PC-9 (cell line): ENCODE data around the gene TNS1. TPM values are rescaled to one million over a fixed set of nuclear protein-coding genes. Genes with fewer than 3 reads are reported as not detected.
A peak's percentile ranks its signal among the peaks of the same experiment; 100 is the strongest.

Experiments used
- BruUV-seq: library from RNA; stranded (reverse); fragments of 400-500 nt; replicated peaks from 2 replicates; lab custom pipeline; 2021; lab: Mats Ljungman, UMichigan
- CTCF ChIA-PET: fragments of 300-600 bp; sonication (Branson Sonifier 250); formaldehyde crosslinking; loops from one replicate; lab custom pipeline; 2022; ENCODE audit warnings: antibody characterized with exemption; lab: Charles Lee
- POLR2A ChIA-PET: fragments of 300-600 bp; sonication (Branson Sonifier 250); formaldehyde crosslinking; loops from one replicate; lab custom pipeline; 2022; ENCODE audit warnings: antibody characterized with exemption; ENCODE audit not compliant: unreplicated experiment; lab: Charles Lee
- DNase-seq, 2 experiments: peaks; one replicate each; pipeline versions ENCODE4 v3.0.0 to v3.0.0-alpha.2; 2015 to 2022; ENCODE audit warnings: mixed read lengths in 1 of 2
- H2AFZ ChIP-seq: fragments of 200-600 bp; sonication (generic); 2 replicates; pipeline ENCODE4 v1.8.1; 2017; ENCODE audit warnings: antibody characterized with exemption
- H3F3A ChIP-seq: fragments of 200-600 bp; sonication (generic); 2 replicates; pipeline ENCODE4 v1.8.1; 2017; ENCODE audit warnings: antibody characterized with exemption, mild to moderate bottlenecking, low read depth; ENCODE audit not compliant: insufficient read depth
- H3K27ac ChIP-seq: fragments of 200-600 bp; sonication (generic); 2 replicates; pipeline ENCODE4 v1.6.1; 2016; ENCODE audit warnings: mixed run types
- H3K27me3 ChIP-seq: fragments of 200-600 bp; sonication (generic); 2 replicates; pipeline ENCODE4 v1.6.1; 2016; ENCODE audit warnings: low read depth, mixed run types; ENCODE audit not compliant: insufficient read depth
- H3K36me3 ChIP-seq: fragments of 200-600 bp; sonication (generic); 2 replicates; pipeline ENCODE4 v1.6.1; 2016; ENCODE audit warnings: low read depth, mixed run types
- H3K4me1 ChIP-seq: fragments of 200-600 bp; sonication (generic); replicated peaks from 2 replicates; pipeline ENCODE4 v1.6.1; 2016; ENCODE audit warnings: mixed run types; ENCODE audit not compliant: insufficient read depth
- H3K4me2 ChIP-seq: fragments of 200-600 bp; sonication (generic); 2 replicates; pipeline ENCODE4 v1.6.1; 2017; ENCODE audit warnings: mixed run types
- H3K4me3 ChIP-seq: fragments of 200-600 bp; sonication (generic); 2 replicates; pipeline ENCODE4 v1.6.1; 2016; ENCODE audit warnings: mixed run types
- H3K79me2 ChIP-seq: fragments of 200-600 bp; sonication (generic); 2 replicates; pipeline ENCODE4 v1.6.1; 2017; ENCODE audit warnings: low read depth, mixed run types
- H3K9me2 ChIP-seq: fragments of 200-600 bp; sonication (generic); 2 replicates; pipeline ENCODE4 v1.8.1; 2017; ENCODE audit warnings: mild to moderate bottlenecking; ENCODE audit not compliant: insufficient read depth
- H3K9me3 ChIP-seq: fragments of 200-600 bp; sonication (generic); 2 replicates; pipeline ENCODE4 v1.8.1; 2016; ENCODE audit warnings: low read depth; ENCODE audit not compliant: insufficient read depth
- H4K20me1 ChIP-seq: fragments of 200-600 bp; sonication (generic); 2 replicates; pipeline ENCODE4 v1.8.1; 2017; ENCODE audit not compliant: insufficient read depth
- CTCF ChIP-seq: fragments of 200-600 bp; sonication (generic); conservative IDR thresholded peaks from 2 replicates; pipeline ENCODE4 v1.6.1; 2017; ENCODE audit warnings: mixed run types, antibody characterized with exemption, mild to moderate bottlenecking, moderate library complexity
- EZH2 ChIP-seq: fragments of 200-600 bp; sonication (generic); IDR thresholded peaks from 2 replicates; pipeline ENCODE4 v1.8.0; 2017; ENCODE audit warnings: antibody characterized with exemption, low read depth
- intact Hi-C: fragments of 100-400 bp; cut with micrococcal nuclease; formaldehyde crosslinking; loops from one replicate; pipeline ENCODE4 v1.10.0; 2022; ENCODE audit not compliant: unreplicated experiment
- total RNA-seq: library from RNA; stranded (reverse); gene quantifications from 2 replicates; pipeline ENCODE4 v1.2.3, GENCODE V29; 2021

Gene TNS1
- total RNA-seq, 1 experiment from 2014 or later: 5.5 TPM

GRCh38 chr2:217993138-217993537 lies 9.7 kb downstream of the TNS1 start:
- peak in 1 of 2 experiments; percentile 78 for DNase-seq
- Histone ChIP-seq H3K9me2 (no peaks in the 10 kb centered on the region), H2AFZ (no peak overlapping the region), H3F3A (peaks cover 12% of the 10 kb centered on the region; the same call in 1 of the 2 replicates), H3K79me2 (no peaks in the 10 kb centered on the region), H3K4me3 (no peak overlapping the region), H3K27ac (no peak overlapping the region), H3K36me3 (no peaks in the 10 kb centered on the region), H3K9me3 (no peaks in the 10 kb centered on the region), H3K4me2 (no peak overlapping the region), H4K20me1 (no peaks in the 10 kb centered on the region), H3K27me3 (no peaks in the 10 kb centered on the region), H3K4me1 (peaks cover 25% of the 10 kb centered on the region)
- CTCF ChIA-PET: no interaction called here
- no peak for TF ChIP-seq EZH2
- TF ChIP-seq CTCF: no peak
- POLR2A ChIA-PET: no interaction called here
- no TSS peak for BruUV-seq
- intact Hi-C loops: no loop called here

GRCh38 chr2:217992061-217992460 lies 10.7 kb downstream of the TNS1 start:
- no peaks in the 10 kb centered on the region for H3K27me3 ChIP-seq
- H3K4me2 ChIP-seq: no peak overlapping the region
- ChIA-PET CTCF (interaction anchor here (1.0 kb wide), 1 partner anchor 20 kb away, joined by 3 read pairs; no protein-coding TSS in a partner anchor), POLR2A (no interaction called here)
- intact Hi-C loops: no loop called here
- no TSS peak for BruUV-seq
- H4K20me1 ChIP-seq: no peaks in the 10 kb centered on the region
- DNase-seq: no peak
- no peak overlapping the region for H3K27ac ChIP-seq
- H3K9me3 ChIP-seq: no peaks in the 10 kb centered on the region
- no peaks in the 10 kb centered on the region for H3K9me2 ChIP-seq
- no peaks in the 10 kb centered on the region for H3K36me3 ChIP-seq
- peaks cover 13% of the 10 kb centered on the region; the same call in 1 of the 2 replicates for H3F3A ChIP-seq
- H3K4me3 ChIP-seq: no peak overlapping the region
- peaks cover 25% of the 10 kb centered on the region for H3K4me1 ChIP-seq
- no peak overlapping the region for H2AFZ ChIP-seq
- no peaks in the 10 kb centered on the region for H3K79me2 ChIP-seq
- TF ChIP-seq CTCF (no peak), EZH2 (no peak)

DNA sequence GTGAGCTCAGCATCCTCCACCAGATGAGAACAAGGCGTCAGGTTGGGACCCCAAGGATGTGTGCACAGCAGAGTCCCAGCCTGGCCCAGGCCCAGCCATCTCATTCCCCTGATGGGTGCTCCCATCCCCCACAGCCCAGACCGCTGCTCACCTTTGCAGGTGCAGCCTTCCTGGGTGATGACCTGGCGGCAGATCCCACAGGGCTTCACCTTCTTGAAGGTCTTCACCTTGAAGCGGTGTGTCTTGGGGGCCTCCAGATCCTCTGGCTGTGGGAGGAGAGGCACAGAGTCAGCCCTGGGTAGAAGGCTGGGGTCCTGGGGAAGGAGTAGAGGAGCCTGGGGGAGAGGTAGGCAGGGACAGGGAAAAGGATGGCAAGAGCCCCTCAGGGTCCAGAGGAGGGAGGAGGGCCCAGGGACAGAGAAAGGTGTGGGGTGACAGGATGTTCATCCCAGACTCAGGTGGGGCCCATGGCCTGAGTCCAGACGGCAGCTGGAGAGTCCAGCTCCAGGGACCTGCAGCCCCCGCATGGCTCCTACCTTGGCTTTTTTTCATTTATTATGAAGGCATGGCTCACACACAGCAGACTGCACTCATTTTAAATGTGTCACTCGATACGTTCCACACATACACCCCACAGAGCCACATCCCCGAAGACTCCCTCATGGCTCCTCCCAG lies 11.9 kb downstream of the TNS1 start:
- no peaks in the 10 kb centered on the region for H3K79me2 ChIP-seq
- no TSS peak for BruUV-seq
- H3K36me3 ChIP-seq: no peaks in the 10 kb centered on the region
- intact Hi-C loops: no loop called here
- H3K27ac ChIP-seq: no peak overlapping the region
- H3K9me2 ChIP-seq: no peaks in the 10 kb centered on the region
- ChIA-PET CTCF (interaction anchor here (0.6 kb wide), 1 partner anchor 41 kb away, joined by 13 read pairs; no protein-coding TSS in a partner anchor), POLR2A (no interaction called here)
- H3K27me3 ChIP-seq: no peaks in the 10 kb centered on the region
- no peaks in the 10 kb centered on the region for H4K20me1 ChIP-seq
- H3K9me3 ChIP-seq: no peaks in the 10 kb centered on the region
- no peak for DNase-seq
- no peak for TF ChIP-seq EZH2
- no peak for TF ChIP-seq CTCF
- H3F3A ChIP-seq: peaks cover 13% of the 10 kb centered on the region; the same call in 1 of the 2 replicates
- H3K4me1 ChIP-seq: peaks cover 21% of the 10 kb centered on the region
- no peak overlapping the region for H3K4me2 ChIP-seq
- H2AFZ ChIP-seq: no peak overlapping the region
- H3K4me3 ChIP-seq: no peak overlapping the region
